ENCODE measurements around the gene TMEM115.

TMEM115 gene

DNA sequence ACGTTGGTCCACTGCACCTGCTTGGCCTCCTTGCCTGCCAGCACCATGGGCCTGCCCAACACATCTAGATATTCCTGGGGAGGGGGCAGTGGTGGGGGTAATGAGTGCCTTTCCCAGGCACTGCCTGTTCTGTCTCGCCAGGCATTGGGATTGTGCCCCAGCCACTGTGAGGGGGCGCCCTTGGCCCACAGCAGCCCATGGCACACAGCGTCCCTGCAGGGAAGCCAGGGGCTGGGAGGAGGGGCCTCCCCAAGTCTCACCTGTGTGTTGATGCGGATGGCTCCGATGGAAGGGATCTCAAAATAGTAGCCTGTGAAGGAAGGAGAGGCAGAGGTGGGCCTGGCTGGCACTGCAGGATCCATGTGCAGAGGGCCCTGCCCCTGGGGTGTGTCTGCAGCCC is 18.7 kb upstream of the TMEM115 start:
- in situ Hi-C loops (cut with HindIII; ENCODE audit: low sequenced_read_pairs), result no loop called here

DNA sequence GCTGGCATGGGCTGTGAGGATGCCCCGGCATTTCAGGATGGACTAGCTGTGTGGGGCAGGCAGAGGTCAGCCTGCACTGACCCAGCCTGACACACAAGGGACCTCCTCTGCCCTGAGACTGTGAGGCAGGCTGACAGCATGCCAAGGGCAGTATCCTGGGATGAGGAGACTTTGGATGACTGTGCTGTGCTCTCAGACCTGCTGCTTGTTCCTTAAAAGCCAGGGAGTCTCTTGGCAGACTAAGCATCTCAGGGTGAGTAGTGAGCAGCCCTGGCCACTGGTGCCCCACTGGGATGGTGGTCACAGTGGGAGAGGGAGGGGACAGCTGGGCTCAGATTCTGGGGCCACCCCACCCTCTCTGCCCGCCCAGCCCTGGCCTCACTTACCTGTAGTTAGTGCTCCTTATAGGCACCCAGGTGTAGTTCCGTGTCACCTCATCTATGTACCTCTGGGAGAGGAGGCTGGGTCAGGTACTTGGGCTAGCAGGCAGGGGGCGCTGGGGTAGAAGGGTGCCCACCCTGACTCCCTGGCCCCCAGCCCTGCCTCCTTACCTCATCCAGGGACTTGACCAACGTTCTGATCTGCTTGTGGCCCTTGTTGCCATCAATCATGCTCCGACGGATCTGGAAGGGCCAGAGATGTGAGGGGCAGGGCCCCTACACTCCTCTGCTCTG is 16.1 kb upstream of the TMEM115 start:
- in situ Hi-C loops (cut with HindIII; ENCODE audit: low sequenced_read_pairs), result no loop called here

DNA sequence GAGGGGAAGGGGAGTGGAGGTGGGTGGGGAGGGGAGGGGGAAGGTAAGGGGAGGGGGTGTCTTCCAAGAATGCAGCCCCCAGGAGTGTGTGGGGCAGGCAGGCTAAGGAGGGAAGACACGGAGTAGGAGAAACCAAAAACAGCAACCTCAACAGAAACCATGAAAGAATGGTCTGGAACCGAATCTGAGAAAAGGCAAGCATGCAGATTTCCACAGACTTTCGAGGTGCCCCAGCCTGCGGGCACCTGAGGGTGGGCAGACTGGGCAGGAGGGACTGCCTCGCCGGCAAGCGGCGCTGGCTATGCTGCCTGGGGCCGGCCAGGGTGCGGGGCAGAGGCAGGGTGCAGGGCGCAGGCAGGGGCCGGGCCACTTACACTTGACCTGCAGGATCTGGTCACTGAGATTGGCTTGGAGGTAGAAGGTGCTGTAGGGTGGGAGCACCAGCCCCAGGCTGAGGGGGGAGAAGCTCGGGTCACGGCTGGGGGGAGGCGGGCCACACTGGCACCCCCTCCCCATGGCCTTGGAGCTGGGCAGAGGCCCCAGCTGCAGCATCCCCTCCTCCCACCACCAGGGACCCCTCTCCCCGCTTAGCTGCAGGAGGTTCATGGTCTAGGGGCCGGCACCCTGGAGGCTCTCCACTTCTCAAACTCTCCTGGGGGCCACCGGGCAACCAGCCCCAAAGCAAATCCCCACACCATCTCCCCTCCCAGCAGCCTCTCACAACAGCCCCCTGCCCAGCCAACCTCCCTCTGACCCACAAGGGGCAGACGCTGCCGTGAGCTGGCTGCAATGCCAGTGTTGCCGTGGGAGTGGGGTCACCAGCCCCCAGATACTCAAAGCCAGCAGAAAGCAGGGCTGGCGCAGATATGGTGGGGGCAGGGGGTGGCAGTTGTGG is 15.3 kb upstream of the TMEM115 start:
- in situ Hi-C loops (cut with HindIII; ENCODE audit: low sequenced_read_pairs), result no loop called here

DNA sequence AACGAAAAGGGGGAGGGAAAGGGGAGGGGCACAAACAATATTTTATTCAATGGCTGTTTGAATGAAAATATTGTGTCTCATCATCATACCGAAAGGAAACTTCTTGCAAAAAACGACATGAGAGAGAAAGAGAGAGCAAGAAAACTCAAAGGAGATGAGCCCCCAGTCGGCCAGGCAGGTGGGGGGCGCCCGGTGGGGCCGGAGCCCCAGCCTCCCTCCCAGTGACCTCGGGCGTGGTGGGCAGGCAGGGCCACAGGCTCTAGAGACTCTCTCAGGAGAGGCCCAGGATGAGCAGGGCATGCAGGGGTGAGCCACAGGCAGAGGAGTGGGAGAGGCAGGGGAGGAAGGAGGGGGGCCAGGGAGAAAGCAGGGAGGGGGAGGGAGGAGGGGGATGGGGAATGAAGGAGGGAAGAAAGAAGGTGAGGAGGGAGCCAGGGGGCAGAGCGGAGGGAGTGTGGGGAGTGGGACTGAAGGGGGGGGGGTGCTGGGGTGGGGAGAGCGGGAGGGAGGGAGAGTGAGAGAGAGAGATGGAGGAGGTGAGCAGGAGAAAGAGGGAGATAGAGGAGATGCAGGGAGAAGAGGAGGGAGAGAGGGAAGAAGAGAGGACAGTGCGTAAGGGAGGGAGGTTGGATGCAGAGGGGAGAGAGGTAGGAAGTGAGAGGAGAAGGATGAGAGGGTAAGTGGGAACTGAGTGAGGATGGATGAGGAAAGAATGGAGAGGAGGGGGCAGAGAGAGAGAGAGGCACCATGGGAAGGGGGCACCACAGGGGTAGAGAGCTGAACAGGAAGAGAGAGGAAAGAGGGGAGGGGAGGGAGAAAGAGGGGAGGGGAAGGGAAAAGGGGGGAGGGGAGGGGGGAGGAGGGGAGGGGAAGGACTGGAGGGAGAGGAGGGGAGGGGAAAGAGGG is 14.1 kb upstream of the TMEM115 start:
- in situ Hi-C loops (cut with HindIII; ENCODE audit: low sequenced_read_pairs), result no loop called here

- in situ Hi-C loops (cut with HindIII; ENCODE audit: low sequenced_read_pairs), result no loop called here
Measured at GRCh38 chr3:50372349-50372748, 13.0 kb upstream of the TMEM115 start.

DNA sequence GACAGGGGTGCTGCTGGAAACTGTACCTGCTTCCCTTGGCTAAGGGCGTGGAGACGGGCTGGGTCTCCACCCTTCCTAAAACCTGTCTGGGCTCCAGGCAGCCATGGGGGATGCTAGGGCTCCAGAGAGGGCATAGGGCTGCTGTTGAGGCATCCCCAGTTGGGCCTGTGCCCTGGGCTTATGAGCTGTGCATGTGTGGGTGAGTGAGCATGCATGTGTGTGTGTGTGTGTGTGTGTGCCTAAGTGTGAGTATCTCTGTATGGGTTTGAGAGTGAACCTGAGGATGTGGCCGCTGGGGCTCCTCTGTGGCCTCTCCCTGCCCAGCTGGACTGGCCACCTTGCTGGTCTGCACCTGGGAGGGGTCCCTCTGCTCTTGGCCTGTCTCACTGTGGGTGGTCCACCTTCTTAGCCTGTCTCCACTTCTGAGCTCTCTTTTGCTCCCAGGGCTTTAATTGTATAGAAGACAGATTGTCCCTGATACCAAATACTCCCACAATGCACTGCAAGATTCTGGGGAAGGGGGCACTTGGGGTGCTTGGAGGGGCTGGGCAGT is 11.9 kb upstream of the TMEM115 start:
- in situ Hi-C loops (cut with HindIII; ENCODE audit: low sequenced_read_pairs), result no loop called here

DNA sequence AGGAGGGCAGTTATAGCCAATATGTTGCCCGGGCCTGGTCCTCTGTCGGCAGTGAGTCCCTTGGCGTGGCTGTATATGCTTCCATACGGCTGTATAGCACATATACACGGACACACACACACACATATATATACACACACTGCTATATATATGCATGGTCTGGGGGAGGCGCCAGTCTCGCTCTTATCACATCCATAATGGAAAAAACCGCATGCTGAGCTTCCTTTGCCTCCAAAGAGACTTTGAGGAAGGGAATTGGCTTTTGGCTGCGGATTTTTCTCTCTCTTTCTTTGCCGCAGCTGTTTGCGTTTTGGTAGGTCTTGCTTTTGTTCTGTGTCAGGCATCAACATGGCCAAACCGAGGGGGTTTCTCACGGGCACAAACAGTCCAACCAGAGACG is 11.3 kb upstream of the TMEM115 start:
- in situ Hi-C loops (cut with HindIII; ENCODE audit: low sequenced_read_pairs), result no loop called here

DNA sequence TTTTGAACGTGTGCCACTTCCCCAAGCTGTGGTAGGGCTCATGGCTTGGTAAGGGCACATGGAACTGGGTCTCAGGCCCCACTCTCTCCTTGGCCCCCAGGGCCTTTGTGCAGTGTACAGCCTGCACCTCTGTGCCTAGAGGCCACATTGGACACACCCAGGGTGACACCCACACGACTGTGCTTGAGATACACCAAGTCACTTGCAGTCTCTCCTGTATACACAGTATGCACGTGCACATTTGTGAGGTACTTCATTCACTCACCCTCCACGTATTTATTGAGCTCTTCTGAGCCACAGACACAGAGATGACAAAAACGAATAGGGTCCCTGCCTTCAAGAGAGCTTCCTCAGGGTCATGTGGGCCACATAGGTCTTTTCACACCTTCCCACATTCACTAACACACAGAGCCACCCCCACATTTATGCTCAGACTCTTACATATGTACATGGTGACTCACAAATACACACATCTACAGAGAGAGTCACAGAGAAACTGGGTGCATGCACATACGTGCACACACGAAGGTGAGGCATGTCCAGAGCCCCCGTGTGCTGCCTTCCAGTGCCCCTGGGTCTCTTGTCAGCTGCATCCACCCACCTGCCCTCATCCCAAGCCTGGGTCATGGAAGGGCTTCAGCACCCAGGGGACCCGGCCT is 9.8 kb upstream of the TMEM115 start:
- in situ Hi-C loops (cut with HindIII; ENCODE audit: low sequenced_read_pairs), result no loop called here

DNA sequence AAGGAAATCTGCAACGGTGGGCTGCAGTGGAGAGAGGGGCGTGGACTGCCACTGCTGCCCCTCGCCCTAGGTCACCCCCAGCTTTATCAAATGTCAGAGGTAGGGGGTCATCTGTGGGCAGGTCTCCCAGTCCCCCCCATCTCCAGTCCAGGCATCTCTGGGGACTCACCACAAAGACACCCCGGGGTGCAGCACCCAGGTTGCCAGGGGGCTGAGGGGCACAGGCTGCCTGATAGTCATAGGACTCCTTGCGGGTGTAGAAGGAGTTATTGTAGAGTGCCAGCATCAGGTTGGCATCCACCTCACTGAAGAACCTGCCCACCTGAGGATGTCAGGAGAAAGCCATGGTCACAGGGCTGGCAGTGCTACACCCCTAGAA is 6.5 kb upstream of the TMEM115 start:
- in situ Hi-C loops (cut with HindIII; ENCODE audit: low sequenced_read_pairs), result no loop called here

- in situ Hi-C loops (cut with HindIII; ENCODE audit: low sequenced_read_pairs), result no loop called here
Measured at GRCh38 chr3:50365080-50365841, 5.9 kb upstream of the TMEM115 start.

GRCh38 chr3:50364573-50365079 is 5.3 kb upstream of the TMEM115 start:
- in situ Hi-C loops (cut with HindIII; ENCODE audit: low sequenced_read_pairs), result no loop called here

DNA sequence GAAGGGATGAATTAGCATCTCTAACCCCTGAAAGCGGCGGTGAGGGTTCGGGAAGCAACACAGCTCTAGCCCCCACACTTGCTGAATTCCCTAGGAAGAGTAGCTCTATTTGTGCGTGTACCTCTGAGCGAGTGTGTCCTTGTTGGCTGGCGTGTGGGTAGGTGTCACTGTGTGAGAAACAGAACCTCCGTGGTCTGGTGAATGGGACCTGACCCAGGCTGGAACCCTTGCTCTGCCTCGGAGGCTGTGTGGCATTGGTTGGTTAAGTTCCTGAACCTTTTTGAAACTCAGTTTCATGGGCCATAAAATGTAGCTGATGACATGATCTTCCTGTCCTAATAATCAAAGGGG is 414 bp upstream of the TMEM115 start:
- in situ Hi-C loops (cut with HindIII; ENCODE audit: low sequenced_read_pairs), result no loop called here

DNA sequence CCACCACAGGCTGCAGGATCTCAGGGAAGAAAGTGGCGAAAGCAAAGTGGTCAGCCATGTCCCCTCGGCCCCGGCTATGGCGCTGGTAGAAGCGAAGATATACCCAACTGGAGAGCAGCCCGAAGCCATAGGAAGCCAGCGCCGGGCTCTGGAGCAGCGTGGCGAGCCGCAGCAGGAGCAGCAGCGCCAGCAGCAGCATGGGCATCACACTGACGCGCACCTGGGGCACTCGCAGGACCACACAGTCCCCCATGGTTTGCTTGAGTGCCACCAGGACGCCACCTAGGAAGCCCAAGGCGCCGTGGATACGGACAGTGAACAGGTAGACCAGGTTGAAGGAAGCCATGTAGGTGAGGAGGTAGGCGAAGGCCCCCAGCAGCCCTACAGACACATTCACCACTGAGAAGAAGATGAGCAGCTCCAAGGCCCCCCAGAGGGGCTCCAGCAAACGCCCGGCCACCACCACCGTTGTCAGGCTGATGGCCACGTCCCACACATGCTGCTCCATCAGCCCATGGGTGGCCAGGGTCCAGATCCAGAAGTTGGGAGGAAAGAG is 888 bp downstream of the TMEM115 start:
- in situ Hi-C loops (cut with HindIII; ENCODE audit: low sequenced_read_pairs), result no loop called here

DNA sequence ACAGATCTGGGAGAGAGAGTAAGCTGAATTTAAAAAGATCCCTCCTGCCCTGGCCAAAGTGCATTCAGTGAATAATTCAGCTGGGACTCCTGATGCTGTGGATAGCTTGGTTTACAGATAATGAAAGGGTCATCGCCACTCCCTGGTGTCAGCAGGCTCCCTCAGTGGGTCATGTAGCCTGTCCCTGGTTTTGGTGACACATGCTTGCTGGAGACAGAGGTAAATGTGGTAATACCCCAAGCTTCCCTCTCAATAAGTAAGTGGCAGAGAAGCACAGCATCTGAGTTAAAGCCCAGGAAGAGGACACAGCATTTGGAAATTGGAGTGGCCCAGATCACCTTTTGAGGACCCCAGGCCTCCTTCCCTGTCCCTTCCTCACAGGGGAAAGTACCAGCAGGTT is 1.8 kb downstream of the TMEM115 start:
- in situ Hi-C loops (cut with HindIII; ENCODE audit: low sequenced_read_pairs), result no loop called here

- in situ Hi-C loops (cut with HindIII; ENCODE audit: low sequenced_read_pairs), result no loop called here
Measured at GRCh38 chr3:50356553-50356952, 2.8 kb downstream of the TMEM115 start.

DNA sequence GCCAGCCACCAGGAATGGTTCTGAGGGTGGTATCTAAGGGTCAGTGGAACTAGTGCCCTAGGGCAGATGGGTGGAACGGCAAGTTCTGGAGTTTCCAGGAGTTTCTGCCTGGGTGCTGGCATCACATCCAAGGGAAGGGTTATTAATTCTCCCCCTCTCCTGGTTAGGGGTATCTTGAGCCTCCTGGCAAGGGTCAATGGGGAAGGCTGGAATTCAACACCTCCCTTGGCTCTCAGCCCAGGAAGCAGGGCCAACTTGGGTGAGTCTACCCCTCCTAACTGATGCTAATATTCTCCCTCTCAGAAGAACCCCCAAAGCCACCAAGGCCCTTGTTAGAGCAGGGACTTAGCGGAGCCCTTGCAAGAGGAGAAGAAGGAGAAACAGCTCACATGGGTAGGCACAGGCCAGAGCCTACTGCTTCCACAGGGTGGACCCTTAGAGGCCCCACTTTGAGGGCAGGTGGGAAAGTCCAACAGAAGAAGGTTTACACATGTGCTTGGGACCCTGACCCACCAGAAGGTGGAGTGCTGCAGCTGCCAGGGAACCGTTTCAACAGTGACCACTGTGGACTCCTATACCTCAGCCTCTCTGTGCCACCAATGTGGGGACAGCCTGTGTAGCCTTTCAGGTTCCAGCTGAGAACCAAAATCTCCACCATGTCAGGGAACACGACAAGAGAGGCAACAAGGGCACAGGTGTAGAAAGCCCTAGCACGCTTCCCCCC is 3.3 kb downstream of the TMEM115 start:
- in situ Hi-C loops (cut with HindIII; ENCODE audit: low sequenced_read_pairs), result no loop called here

DNA sequence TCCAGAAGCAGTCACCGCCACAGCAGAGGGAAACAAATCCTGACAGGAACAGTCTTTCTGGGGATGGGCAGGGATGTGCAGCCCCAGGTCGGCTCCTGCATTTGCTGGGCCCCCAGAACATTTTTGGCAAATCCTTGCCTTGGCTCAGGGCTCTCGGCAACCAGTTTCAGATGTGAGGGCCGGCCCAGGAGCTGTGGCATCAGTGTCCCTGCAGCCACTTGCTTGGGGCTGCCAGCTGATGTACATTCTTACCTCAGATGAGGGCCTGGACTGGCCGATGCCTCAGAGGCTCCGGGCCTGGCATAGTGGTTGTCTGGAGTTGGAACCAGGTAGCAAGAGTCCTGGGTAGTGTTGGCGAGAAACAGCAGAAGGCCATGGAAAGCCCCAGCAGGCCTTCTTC is 4.5 kb downstream of the TMEM115 start:
- in situ Hi-C loops (cut with HindIII; ENCODE audit: low sequenced_read_pairs), result loop anchor here (5.0 kb wide), 1 partner anchor 182 kb away; no protein-coding TSS in a partner anchor

GRCh38 chr3:50354186-50354764 is 5.0 kb downstream of the TMEM115 start:
- in situ Hi-C loops (cut with HindIII; ENCODE audit: low sequenced_read_pairs), result loop anchor here (5.0 kb wide), 1 partner anchor 183 kb away; no protein-coding TSS in a partner anchor

Data from endothelial cell of hepatic sinusoid (primary cell).